Measurements from ENCODE around the gene SYTL2.

SYTL2 gene

DNA sequence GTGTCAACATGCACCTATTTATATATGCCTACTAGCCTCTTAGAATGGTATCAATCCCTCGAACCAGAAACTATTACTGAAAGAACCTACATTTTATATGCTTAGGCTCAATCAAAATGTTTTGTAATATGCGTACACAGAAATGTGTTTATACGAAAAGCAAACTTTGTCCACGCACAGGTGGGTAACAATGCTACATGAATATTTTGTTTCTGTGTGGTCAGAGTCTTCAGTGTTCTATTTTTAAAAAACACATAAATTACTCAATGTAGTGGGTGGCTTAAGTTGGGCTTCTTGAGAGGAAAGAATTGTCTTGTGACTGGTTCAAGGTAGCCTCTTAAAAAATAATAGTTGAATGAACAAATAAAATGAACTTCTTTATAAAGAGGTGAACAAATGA is 46.1 kb downstream of the SYTL2 start:
- no peak for DNase-seq

DNA sequence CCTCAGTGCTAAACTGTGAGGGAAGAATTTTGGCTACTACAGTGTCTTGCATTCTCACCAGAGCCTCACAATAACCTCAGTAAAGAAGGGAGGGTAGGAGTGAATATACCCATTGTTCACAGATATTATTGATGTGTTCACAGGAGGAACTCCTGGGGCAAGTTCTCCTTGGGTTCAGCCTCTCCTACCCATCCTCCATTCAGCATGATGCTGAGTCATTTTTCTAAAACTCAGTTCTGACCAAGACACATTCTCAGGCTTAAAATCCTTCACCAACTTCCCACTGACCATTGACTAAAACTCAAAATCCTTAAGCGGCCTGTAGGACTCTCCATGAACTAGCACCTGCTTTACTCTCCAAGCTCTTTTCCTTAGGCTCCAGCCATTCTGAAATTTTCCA is 48.7 kb downstream of the SYTL2 start:
- no peak for DNase-seq

DNA sequence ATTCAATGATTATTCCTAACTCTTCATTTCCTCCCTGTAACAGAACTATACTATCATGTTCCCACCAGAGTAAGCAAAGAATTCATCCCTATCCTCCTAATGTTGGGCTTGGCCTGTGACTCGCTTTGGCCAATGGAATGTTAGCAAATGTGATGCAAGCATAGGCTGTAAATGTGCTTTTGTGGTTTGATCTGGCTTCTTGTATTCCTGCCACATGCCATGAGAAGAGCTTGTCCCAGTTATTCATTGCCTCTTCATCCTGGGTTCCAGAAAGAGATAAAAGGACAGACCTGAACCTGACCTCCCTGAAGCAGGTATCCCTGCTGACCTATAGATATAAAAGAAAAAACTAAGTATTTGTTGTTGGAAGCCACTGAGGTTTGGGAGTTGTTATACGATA is 51.0 kb downstream of the SYTL2 start:
- DNase-seq: peak; percentile 38

DNA sequence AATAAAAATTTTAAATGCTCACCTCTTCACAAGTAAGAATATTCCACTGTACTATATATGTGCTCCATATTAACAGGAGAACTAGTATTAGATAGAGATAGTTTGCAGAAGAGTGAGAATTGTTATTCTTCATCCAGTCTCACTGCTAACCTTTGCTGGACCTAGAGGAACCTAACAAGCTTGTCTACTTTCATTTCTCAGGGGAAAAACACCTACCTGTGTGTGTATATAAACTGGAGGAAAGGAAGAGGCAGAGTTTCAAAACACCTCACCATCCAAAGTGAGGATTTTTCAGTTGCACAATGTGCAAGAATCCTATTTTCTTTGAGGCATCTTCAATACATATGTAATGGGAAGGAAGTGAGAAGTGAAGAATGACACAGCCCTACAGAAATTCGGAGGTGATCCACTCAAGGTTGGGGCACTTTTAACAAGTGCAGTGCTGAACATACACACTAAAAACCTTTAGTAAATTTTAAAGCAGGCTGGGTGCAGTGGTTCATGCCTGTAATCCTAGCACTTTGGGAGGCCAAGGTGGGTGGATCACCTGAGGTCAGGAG is 52.4 kb downstream of the SYTL2 start:
- no peak for DNase-seq

DNA sequence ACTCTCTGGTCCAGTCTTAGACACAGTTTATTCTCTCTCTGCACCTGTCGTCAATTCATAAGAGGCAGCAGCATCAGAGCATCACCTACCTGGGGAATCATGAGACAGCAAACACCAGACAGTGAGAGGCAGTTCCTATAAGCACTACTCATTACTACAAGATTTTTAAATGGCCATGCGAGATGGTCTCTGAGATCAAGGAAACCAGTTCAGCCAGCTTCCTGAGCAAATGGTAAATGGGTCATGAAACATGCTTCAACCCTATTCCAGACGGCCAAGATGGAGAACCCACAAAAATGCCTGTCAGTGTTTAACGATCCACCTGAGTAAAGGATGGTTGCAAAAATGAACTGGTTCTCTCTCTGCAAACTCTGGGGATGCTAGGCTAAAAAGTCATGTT is 52.9 kb downstream of the SYTL2 start:
- DNase-seq: no peak

DNA sequence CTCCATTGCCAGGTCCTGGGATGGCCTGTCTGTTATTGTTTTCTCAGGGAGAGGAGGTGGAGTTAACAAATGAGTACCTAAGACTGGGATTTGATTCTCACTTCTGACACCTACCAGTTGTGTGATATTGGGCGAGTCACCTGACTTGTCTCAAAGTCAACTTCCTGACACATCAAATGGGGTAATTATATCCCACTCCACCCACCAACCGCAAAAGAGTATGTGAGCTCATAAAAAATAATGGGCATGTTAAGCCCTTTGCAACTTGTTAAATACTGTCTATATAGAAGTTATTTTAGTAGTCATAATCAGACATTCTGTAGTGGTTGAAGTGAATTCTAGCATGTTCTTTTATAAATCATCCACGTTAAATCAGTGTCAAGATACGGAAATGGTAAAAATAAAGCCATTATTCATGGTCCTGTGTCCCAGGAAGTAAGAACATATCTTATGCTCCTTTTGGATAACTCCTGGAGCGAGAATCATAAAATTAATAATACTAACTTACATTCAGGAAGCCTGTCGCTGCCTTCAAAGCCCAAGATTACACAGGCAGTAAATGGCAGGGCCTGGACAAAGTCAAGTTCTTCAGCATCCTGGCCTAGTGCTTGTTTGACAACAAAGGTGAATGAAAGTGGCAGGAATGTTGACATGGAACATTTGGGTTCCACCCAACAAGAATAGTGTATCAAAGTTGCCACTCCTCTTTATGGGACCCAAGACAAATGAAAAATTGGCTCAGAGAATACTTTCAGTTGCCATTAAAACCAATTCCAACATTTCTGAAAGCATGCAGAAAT is 54.3 kb downstream of the SYTL2 start:
- DNase-seq: no peak

DNA sequence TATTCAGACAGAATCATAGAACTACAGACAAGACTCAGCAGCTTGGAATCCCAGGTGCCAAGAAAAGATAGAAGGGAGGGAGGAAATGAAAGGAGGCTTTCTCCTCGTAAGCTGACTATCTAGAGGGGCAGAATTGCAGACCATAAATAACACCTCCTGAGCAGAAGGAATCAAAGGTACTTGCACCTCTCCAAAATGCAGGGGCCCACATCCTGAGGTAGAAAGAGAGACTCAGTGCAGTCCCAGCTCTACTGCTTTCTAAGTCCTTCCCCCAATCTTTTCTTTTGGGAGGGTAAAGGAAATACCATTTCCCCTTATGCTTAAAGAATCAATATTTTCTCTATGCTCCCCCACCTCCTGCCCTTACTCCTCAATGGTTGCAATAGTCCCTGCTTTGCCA is 55.2 kb downstream of the SYTL2 start:
- no peak for DNase-seq

DNA sequence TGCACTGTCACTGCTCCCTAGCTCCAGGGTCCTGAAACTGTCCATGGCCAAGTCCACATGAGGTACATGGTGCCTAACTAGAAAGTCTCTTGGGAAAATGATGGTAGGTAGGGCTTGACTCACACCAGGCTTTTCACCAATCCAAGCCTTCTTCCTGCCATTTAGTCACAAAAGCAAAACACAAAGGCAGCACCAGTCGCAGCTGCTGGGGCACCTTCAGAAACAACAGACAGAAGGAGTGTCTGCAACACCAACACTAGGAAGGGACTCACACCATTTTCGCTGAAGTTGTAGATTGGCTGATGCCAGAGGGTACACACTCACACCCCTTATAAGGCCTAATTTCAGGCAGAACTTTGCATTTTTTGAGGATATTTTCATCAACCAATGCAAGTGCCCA is 55.7 kb downstream of the SYTL2 start:
- no peak for DNase-seq

DNA sequence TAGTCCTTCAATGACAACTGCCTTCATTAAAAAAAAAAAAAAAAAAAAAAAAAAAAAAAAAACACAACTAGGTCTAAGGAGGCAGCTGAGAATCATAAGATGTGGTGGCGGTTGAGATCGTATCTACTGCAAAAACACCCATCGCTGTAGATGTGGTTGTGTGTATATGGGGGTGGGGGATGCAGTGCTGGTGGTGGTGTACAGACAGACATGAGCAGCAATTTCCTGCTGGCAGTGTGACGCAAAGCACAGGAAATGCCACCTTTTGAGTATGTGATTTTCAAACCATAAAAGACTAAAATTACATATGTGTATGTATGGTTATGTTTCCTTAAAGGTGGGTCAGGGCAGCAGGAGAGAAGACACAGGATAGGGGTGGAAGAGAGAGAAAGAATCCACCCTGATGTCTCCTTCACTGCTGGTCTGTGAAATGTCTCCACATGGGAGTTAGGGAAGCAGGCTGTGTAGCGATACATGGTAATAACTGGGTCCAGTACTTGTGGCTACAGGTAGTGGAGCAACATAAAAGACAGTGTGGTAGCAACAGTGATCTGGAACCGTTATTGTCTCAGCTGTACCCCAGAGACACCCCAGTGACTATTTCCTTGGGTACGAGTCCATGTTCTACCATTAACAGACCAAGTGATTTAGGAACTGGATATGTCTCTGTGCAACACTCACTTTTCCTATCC is 57.9 kb downstream of the SYTL2 start:
- no peak for DNase-seq

DNA sequence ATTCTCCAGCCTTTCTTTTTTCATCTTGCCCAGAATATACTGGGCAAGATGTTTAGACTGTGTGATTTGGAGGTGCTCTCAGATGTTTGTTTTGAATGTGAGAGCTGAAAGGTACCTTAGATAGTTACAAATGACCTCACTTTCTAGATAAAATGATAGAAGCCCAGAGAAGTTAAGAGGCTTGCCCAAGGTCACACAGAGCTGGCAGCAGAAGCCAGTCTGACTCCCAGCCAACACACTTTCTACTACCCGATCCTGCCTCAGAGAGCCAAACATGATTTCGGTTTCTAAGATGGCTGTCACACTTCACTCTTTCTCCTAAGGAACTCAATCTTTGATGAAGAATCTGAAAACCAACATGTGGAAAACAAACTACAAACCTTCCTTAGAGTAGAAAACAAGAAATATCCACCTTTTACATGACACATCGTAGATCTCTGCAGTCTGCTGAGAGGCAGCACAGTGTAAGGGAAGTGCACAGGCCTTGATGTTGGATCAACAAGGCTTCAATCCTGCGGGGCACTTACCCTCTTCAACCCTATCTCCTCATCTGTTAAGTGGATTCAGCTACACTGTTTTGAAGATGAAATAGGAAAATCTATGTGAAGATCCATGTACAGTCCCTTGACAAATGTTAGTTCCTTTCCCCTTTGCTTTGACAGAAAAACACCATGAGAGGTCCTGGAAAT is 58.6 kb downstream of the SYTL2 start:
- no peak for DNase-seq

DNA sequence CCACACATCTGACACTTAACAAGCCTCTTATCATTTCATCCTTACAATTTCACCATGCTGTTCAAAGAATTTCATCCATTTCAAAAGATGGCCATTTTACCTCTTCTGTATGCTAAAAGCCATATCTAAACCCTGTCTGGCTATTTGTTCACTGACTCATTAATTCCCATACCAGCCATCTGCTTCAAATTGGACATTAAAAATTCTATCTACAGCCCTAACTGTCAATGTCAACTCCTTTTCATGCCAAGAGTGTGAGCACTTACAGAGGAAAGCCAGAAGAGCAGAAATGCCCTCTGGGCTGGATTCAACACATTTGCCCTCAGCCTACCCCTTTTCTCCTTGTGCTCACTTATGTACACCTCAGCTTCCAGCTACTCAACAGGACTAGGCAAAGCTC is 59.2 kb downstream of the SYTL2 start:
- no peak for DNase-seq

DNA sequence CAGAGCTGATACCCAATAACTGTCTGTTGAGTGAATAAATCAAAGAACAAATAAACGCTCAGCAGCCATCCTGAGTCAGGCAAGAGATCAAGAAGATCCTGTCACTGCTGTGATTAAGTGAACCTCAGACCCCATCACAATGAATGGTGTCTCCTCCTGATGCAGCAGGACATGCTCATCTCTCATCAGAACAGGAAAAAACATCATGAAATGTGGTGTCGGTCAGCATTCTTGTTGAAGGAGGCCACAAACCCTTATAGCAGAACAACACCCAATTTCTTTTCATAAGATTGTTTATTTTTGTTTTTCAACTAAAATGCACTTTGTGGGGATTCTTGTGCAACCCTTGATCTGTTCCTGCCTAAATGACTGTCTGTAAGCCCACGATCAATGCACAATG is 60.3 kb downstream of the SYTL2 start:
- no peak for DNase-seq

DNA sequence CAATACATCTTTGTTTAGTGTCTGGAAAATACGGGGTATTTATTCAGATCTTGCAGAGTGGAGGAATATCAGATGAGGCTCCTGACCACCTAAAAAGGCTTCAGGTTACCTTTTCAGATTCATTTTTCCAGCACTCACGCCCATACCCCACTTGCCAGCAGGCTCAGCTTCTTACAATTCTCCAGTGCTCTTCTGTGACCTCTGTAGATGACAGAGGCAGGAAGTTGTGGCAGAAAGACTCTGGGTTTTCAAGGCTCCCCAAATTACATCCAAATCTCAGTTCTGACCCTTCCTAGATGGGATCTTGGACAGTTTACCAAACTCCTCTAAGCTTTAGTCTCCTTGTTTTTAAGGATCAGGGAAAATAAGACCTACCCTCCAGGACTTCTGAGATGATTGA is 61.1 kb downstream of the SYTL2 start:
- DNase-seq: no peak

DNA sequence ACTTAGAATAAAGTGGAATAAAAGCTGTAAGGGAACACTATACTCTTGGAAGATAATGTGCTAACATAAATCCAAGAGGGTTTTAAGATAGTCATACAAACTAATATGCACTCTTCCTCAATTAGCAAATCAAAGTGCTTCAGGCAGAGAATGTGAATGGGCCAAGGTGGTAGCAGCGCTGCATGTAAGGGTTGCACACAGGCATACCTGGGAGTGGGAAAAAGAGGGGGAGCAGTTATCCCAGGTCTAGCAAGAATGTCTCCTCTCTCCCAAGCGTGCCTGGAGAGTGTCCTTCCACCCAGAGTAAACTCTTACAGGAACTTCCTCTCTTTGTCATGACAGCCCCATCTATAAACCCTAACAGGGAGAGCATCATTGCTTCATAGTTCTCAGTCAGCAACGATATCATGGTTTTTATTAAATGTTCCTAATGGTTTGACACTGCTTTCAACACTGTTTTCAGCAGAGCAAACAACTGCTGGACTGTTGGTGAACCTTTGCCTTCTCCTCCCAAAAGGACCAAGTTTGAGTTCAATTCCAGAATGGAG is 61.6 kb downstream of the SYTL2 start:
- no peak for DNase-seq

DNA sequence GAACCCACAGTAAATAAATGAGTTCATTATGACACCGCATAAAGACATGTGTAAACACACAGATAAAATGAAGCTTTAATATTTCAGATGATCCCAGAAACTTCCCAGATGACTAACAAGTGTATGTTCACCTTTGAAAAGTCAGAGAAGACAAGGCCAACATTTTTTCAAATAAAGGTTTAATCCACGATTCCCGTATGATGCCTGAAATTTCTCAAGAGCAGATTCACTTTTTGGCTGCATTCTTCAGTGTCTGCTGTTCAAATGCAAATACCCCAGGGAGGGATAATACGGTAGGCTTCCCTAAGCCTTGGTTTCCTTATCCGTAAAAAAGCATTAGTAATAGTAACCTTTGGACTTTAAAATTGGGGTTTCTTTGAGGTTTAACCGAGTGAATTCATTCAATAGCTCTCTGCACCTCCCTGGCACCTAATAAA is 62.5 kb downstream of the SYTL2 start:
- no peak for DNase-seq

DNA sequence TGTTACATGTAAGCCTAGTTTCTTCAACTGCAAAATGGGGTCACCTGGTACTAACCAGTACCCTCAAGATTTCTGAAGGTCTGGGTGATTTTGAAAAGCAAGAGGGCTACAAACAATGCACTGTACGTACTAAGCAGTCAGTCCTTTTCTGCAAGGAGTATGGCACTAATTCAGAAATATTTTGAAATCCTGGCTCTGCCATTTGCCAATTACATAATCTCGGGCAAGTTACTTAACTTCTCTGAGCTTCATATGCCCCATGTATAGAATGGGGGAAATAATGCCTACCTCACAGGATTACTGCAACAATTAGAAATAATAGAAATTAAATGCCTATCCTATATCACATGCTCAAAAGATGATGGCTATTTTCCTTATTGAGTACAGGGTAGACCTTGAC is 64.3 kb downstream of the SYTL2 start:
- DNase-seq: no peak

DNA sequence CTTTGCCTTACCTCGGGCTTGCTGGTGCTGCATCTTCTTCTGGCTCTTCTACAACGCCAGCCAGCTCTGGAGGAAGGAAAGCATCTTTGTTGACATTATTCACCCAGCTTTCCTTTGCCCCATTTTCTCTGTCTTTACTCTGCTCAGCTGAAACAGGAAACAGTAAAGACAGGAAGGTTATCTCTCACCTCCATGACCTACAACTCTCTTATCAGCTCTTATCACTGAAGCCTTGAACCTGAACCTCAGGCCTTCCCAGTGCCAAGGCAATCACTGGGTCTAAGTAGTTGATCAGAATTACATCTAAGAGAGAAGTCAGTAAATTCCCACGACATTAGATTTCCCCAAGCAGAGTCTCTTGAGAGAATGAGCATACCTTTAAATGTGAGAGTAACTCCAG is 65.3 kb downstream of the SYTL2 start:
- DNase-seq: no peak

DNA sequence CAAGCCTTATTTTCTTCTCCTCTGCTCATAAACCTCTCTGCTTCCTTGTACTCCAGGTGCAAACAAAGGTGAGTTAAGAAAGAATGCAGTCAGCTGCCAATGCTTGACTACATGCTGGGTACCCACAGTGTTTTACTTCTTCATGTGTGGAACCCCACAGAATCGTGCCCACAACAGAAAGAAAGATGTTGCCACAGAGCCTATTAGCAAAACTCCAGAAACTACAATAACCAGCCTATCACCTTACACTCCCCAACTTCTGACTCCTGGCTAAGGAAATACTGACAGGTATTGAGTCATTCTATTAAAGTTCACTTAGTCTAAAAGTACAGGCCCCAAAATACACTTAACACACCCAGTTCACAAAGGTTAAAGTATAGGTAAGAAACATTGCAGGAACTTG is 68.1 kb downstream of the SYTL2 start:
- DNase-seq: no peak

DNA sequence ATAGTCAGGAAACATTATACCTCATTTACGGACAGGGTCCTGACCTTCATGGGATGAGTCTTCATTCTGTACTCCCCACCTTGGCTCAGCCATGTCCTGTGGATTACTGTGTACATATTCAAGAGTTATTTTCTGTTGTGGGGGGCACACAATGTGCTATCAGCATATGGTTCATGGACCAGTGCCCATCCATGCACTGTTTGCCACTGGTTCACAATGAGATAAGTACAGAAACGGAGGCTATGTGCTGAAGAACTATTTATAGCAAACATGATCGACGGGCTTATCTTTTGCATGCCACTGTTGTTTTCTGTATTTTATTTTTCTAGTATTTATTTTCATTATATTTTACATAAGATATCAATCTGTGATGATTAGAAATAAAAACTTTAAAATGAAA is 68.6 kb downstream of the SYTL2 start:
- no peak for DNase-seq

DNA sequence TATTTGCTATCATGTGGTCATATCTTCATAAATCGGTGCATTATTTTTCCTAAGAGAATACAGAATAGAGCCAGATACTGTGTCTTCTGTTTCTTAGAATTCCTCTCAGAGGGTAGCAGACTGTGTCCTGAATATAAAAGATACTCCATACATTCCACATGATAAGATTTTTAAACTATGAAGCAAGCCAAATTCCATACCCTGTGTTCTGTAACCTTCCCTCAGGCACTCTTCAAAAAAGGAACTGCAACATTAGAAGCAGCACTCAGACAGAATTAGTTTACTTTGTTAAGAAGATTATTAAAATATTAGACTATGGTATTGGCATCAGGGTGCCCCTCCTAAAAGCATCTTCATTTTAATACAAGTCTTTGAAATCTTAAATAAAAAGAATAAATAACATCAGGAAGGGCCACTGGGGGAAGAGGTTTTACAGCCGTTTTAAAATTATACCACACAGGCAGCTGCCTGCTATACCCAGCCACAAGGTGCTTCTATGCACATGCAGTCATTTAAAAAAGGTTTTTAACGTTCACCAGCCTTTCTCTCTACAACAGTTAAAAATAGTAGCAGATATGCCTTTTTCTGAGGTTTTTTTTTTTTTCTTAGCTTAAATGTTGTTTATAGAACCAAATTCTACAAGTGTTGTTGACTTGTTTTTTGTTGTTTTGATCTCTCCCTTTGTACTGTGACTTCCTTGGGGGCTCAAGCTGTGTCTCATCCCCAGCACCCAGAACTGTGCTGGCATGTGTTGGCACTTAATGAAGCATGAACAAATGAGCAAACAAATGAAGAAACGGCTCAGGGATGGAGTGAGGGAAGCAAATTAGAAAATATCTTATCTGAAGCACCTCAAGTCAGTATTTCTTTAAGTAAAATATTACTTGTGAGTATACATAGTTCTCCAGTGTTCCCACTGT is 70.2 kb downstream of the SYTL2 start:
- DNase-seq: no peak

DNA sequence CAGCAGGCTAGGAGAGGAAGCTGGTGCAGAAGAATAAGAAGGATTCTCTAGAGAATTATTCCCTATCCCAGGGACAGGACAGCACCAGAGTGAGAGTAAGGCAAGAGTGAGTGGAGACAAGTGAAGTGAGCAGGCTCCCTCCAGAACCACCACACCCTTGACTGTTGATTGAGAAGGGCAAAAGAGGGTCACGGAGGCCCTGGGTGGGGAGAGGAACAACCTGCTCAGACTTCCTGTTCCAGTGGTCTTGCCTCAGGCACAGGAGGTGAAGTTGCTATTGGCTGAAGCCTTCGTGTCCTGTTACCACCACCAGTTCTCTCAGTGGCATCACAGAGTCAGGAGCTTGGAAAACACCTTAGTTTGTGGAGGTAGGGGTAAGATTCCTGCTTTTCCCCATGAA is 73.2 kb downstream of the SYTL2 start:
- DNase-seq: no peak

Data from right kidney (tissue), 1 donor.